GM18868 (cell line): ENCODE results near the gene MYBBP1A.
"Not testable (repeated sequence)": the region's sequence is repeated elsewhere in the genome, so short reads cannot be mapped to it uniquely, and the experiment has no call there.

Experiments used
- ATAC-seq: cut with Tn5 transposase; IDR thresholded peaks from one replicate; pipeline ENCODE4 v1.9.1; 2021; ENCODE audit warnings: mild to moderate bottlenecking, moderate library complexity; ENCODE audit not compliant: unreplicated experiment

The MYBBP1A gene, protein sequence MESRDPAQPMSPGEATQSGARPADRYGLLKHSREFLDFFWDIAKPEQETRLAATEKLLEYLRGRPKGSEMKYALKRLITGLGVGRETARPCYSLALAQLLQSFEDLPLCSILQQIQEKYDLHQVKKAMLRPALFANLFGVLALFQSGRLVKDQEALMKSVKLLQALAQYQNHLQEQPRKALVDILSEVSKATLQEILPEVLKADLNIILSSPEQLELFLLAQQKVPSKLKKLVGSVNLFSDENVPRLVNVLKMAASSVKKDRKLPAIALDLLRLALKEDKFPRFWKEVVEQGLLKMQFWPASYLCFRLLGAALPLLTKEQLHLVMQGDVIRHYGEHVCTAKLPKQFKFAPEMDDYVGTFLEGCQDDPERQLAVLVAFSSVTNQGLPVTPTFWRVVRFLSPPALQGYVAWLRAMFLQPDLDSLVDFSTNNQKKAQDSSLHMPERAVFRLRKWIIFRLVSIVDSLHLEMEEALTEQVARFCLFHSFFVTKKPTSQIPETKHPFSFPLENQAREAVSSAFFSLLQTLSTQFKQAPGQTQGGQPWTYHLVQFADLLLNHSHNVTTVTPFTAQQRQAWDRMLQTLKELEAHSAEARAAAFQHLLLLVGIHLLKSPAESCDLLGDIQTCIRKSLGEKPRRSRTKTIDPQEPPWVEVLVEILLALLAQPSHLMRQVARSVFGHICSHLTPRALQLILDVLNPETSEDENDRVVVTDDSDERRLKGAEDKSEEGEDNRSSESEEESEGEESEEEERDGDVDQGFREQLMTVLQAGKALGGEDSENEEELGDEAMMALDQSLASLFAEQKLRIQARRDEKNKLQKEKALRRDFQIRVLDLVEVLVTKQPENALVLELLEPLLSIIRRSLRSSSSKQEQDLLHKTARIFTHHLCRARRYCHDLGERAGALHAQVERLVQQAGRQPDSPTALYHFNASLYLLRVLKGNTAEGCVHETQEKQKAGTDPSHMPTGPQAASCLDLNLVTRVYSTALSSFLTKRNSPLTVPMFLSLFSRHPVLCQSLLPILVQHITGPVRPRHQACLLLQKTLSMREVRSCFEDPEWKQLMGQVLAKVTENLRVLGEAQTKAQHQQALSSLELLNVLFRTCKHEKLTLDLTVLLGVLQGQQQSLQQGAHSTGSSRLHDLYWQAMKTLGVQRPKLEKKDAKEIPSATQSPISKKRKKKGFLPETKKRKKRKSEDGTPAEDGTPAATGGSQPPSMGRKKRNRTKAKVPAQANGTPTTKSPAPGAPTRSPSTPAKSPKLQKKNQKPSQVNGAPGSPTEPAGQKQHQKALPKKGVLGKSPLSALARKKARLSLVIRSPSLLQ (N-terminal part only)

GRCh38 chr17:4554997-4555799, at the start of gene MYBBP1A:
Gene MYBBP1A, minus strand, starts transcription at chr17:4555384. Its CDS starts 60 bp downstream, at chr17:4555324.
- ATAC-seq = peak; percentile 89

GRCh38 chr17:4604736-4605135, 49.6 kb upstream of the MYBBP1A start:
- not testable (repeated sequence) for ATAC-seq

DNA sequence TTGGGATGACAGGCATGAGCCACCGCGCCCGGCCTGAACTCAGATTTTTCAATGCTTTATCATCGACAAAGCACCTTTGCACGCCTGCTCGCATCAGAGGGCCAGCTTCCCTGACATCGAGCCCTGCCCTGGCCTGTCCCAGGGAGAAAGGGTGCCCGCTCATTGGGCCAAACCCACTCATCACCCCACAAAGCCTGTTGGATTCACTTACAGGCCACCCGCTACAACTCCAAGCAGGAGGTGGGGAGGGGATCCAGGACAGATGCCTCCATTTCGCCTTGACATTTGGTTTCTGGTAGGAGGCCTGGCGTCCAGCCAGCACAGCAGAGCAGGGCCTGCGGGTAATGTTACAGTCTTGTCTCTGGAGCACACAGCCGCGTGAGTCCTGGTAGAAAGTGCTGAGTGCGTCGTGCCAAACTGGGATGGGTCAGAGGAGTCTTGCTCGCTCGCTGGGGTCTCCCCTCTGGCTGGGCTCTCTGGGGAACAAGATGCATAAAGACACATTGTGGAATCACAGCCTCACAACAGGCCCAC, 49.0 kb upstream of the MYBBP1A start:
- no peak for ATAC-seq

DNA sequence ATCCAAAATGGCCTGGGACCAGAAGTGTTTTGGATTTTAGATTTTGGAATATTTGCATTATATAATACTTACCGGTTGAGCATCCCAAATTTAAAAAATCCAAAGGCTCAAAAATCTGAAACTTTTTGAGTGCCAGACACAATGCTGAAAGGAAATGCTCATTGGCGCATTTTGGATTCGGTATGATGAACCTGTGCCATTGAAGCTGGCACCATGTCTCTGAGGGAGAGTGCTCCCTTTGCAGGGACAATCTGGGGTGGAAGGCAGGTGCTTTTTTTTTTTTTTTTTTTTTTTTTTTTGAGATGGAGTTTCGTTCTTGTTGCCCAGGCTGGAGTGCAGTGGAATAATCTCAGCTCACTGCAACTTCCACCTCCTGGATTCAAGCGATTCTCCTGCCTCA, 46.9 kb upstream of the MYBBP1A start:
- ATAC-seq = no peak

GRCh38 chr17:4601326-4601725, 46.1 kb upstream of the MYBBP1A start:
- ATAC-seq = no peak

DNA sequence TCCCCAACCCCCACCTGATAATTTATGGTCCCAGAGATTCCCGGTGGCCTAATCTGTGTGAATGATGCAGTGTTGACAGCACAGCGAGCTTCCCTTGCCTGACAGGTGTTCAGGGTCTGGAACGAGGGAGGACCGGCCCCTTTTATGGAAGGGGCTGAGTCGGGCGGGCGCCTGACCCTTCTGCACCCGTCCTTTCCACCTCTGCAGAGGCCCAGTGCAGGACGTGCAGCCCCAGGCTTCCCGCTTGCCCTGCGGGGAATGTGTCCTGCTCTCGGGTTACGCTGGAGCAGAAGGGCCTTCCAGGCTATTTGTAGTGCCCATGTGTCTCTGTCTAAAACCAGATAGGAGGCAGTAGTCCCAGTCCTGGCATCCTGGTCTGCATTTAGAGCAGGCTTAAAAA, 45.4 kb upstream of the MYBBP1A start:
- no peak for ATAC-seq

- ATAC-seq = no peak
These were observed 44.5 kb upstream of the MYBBP1A start for GRCh38 chr17:4599505-4600281.

GRCh38 chr17:4598776-4599504, 43.8 kb upstream of the MYBBP1A start:
- ATAC-seq = no peak

DNA sequence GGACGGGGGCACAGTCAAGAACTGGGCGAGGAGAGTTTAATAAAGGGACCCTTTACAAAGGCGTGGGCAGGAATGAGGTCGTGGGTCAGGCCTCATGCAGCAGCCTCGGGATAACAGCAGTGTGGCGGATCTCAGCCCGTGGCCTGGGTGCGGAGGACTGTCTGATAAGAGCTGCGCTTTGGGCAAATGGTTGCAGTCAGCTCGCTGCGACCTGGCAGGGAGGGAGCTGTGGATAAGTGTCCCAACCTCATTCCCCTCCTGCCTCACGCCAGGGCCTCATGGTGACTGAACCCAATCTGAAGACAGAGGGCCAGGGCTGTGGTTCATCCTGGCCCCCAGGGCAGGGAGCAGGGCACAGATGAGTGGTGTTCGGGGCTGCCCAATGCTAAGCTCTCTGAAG, 42.8 kb upstream of the MYBBP1A start:
- ATAC-seq = no peak

DNA sequence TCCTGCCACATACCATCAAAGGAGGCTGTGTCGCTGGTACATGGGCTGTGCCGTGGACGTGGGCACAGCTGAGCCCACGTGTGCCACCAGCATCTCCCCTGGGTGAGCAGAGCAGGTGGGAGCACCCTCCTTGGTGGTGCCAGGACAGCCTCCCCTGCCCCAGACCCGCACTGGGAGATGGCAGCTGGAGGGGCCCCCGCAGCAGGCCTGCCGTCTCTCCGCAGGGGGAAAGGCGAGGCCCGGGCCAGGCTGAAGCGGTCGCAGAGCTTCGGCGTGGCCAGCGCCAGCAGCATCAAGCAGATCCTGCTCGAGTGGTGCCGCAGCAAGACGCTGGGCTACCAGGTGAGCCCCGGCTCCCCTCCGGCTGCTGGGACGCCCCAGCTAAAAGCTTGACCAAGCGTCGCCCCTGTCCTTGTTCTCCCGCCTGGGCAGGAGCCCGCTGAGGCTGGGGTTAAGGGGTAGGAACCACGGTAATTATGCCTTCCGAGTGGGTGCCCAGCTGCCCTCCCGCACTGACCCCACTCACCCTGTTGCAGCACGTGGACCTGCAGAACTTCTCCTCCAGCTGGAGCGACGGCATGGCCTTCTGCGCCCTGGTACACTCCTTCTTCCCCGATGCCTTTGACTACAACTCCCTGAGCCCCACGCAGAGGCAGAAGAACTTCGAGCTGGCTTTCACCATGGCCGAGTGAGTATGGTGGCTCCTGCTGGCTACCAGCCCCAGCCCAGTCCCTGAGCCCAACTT, 41.6 kb upstream of the MYBBP1A start:
- ATAC-seq = no peak

- ATAC-seq = not testable (repeated sequence)
These were observed 40.6 kb upstream of the MYBBP1A start for GRCh38 chr17:4595685-4596342.

- ATAC-seq = no peak
These were observed 39.9 kb upstream of the MYBBP1A start for GRCh38 chr17:4594931-4595684.

DNA sequence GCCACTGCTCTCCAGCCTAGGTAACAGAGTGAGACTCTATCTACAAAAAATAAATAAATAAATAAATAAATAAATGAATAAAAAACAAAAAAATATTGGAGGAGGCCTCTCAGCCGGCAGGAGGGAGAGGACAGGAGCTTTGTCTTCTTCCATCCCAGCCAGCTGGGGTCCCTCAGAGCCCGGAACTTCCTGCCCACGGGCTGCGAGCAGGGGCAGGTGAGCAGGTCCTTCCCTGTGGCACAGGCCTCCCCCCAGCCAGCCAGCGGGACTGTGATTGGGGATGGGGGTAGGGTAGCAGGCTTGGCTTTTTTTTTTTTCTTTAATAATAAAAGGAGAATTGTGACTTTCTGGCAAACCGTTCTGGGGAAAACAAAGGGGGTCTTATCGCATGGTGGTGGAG, 39.2 kb upstream of the MYBBP1A start:
- ATAC-seq = no peak

DNA sequence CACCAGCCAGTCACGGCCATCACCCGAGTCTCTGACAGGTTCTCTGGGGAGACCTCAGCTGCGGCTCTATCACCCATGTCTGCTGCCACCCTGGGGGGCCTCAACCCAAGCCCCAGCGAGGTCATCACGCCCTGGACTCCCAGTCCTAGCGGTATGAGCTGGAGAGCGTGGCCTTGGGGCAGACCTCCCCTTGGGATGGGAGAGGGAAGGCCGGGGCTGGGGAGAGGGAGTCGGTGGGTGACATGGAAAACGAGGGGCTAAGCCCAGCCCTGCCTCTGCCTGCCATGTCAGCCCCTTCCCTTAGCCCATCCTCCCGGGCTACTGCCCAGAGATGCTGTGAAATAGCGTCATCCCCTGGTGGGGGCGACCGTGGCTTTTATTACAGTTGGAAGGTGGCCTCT, 37.8 kb upstream of the MYBBP1A start:
- ATAC-seq = no peak

- no peak for ATAC-seq
These were observed 37.2 kb upstream of the MYBBP1A start for GRCh38 chr17:4592240-4593005.

DNA sequence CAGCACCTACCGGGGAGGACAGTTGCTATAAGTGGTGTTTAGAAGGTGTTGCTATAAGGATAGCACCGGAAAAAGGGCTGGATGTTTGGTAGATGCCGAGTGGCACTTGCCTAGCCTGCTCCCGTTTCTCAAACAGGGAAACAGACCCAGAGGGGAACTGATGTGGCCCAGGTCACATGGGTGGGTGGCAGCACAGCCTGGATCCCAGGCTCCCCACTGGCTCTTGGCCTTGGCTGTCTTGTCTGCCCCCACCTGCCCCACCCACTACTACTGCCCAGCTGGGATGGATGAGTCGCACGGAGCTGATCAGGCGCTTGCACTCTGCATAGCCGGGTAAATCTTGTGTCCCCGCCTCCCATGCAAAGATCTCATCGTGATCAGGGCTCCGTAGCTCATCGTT, 36.3 kb upstream of the MYBBP1A start:
- ATAC-seq = no peak
